ENCODE results near the gene MEF2A. TPM values are rescaled to one million over a fixed set of nuclear protein-coding genes. Genes with fewer than 3 reads are reported as not detected.

Gene MEF2A
- total and polyA plus RNA-seq, 10 of the 15 experiments (the other 5 are each of a cell fraction or from before 2014, with no cell fraction given) = 7.2 to 46.7 (median 35.9) TPM

- H3K79me2 ChIP-seq (ENCODE audit: control insufficient read depth, insufficient read depth, low read length) = peaks cover 87% of the 10 kb centered on the region
- ChIA-PET RAD21 (ENCODE audit: unreplicated experiment) (no interaction called here), CTCF (interaction anchor here (0.7 to 0.9 kb wide), 2 partner anchors 19 to 316 kb away, joined by 3 read pairs; no protein-coding TSS in a partner anchor), POLR2A (interaction anchor here (1.0 kb wide), 1 partner anchor 23 kb away, joined by 3 read pairs; the partner anchor contains the start of gene MEF2A), SMC1A (ENCODE audit: uncharacterized antibody, unreplicated experiment) (interaction anchor here (1.0 kb wide), 1 partner anchor 12 kb away, joined by 4 read pairs; no protein-coding TSS in a partner anchor)
- H3K4me3 ChIP-seq = no peak overlapping the region
- no peak overlapping the region for H3K4me2 ChIP-seq (ENCODE audit: control insufficient read depth, insufficient read depth)
- BruUV-seq (replicated peaks) = no TSS peak
- H3K27me3 ChIP-seq (replicated peaks in 1 of 2; ENCODE audit: control insufficient read depth in 2 of 2, insufficient read depth in 2 of 2, low read length in 1 of 2) = no peaks in the 10 kb centered on the region
- H3K9ac ChIP-seq (ENCODE audit: control insufficient read depth, insufficient read depth, low read length) = no peak overlapping the region
- H3K9me3 ChIP-seq (replicated peaks; ENCODE audit: control insufficient read depth, insufficient read depth, low read length) = peaks cover 48% of the 10 kb centered on the region
- ATAC-seq (no peak; the same call in 2 of the 3 replicates), FAIRE-seq (no peak), DNase-seq (ENCODE audit: low read depth, low spot score) (no peak)
- no peak for TF ChIP-seq POLR2AphosphoS5 (IDR thresholded peaks at IDR 0.05; ENCODE audit: low read length)
- H3K27ac ChIP-seq (ENCODE audit: control insufficient read depth, insufficient read depth) = no peak overlapping the region
- H4K20me1 ChIP-seq (ENCODE audit: control insufficient read depth, insufficient read depth) = no peaks in the 10 kb centered on the region
- H2AFZ ChIP-seq (ENCODE audit: control insufficient read depth, low read depth, low read length) = no peak overlapping the region
- peaks cover 0 to 6% of the 10 kb centered on the region in 2 experiments; a peak in 2 of 4 replicates for H3K36me3 ChIP-seq (ENCODE audit: control insufficient read depth in 2 of 2, insufficient read depth in 2 of 2, low read length in 1 of 2)
- in situ Hi-C loops (cut with MboI) = no loop called here
- peaks cover 6% of the 10 kb centered on the region for H3K4me1 ChIP-seq (ENCODE audit: control insufficient read depth, insufficient read depth, low read length)
- intact Hi-C loops (cut with micrococcal nuclease; ENCODE audit: unreplicated experiment) = no loop called here
Observed at GRCh38 chr15:99589801-99590200, 24.0 kb downstream of the MEF2A start.

- H4K20me1 ChIP-seq (ENCODE audit: control insufficient read depth, insufficient read depth) = no peaks in the 10 kb centered on the region
- intact Hi-C loops (cut with micrococcal nuclease; ENCODE audit: unreplicated experiment) (no loop called here), in situ Hi-C loops (cut with MboI) (no loop called here)
- peaks cover 86% of the 10 kb centered on the region for H3K79me2 ChIP-seq (ENCODE audit: control insufficient read depth, insufficient read depth, low read length)
- TF ChIP-seq RUNX3 (IDR thresholded peaks at IDR 0.05; ENCODE audit: low read length) (peak; percentile 41; the same call in 1 of the 2 replicates), CBX5 (IDR thresholded peaks at IDR 0.05; ENCODE audit: low read depth) (0 out of 2 replicates have a peak, but pooled peaks have one; percentile 15), ZBTB33 (IDR thresholded peaks at IDR 0.05) (no peak), JUNB (IDR thresholded peaks at IDR 0.05) (peak; percentile 36)
- H2AFZ ChIP-seq (ENCODE audit: control insufficient read depth, low read depth, low read length) = no peak overlapping the region
- no peaks in the 10 kb centered on the region for H3K27me3 ChIP-seq (replicated peaks in 1 of 2; ENCODE audit: control insufficient read depth in 2 of 2, insufficient read depth in 2 of 2, low read length in 1 of 2)
- H3K9me3 ChIP-seq (replicated peaks; ENCODE audit: control insufficient read depth, insufficient read depth, low read length) = peaks cover 48% of the 10 kb centered on the region
- ATAC-seq (peak; percentile 83), FAIRE-seq (no peak), DNase-seq (ENCODE audit: low read depth, low spot score) (no peak)
- ChIA-PET RAD21 (ENCODE audit: unreplicated experiment) (interaction anchor here (0.8 to 1.1 kb wide), 3 partner anchors 23 to 85 kb away, joined by 3 to 5 read pairs (median 5); no protein-coding TSS in a partner anchor), SMC1A (ENCODE audit: uncharacterized antibody, unreplicated experiment) (interaction anchor here (1.0 to 1.1 kb wide), 3 partner anchors 10 to 24 kb away, joined by 4 to 6 read pairs (median 5); no protein-coding TSS in a partner anchor), CTCF (interaction anchor here (1.0 to 1.3 kb wide), 2 partner anchors 8 to 10 kb away, joined by 3 to 4 read pairs; no protein-coding TSS in a partner anchor), POLR2A (no interaction called here)
- peaks cover 6% of the 10 kb centered on the region for H3K4me1 ChIP-seq (ENCODE audit: control insufficient read depth, insufficient read depth, low read length)
- H3K36me3 ChIP-seq (ENCODE audit: control insufficient read depth in 2 of 2, insufficient read depth in 2 of 2, low read length in 1 of 2) = peaks cover 0 to 6% of the 10 kb centered on the region in 2 experiments; a peak in 2 of 4 replicates
- H3K4me3 ChIP-seq = no peak overlapping the region
- BruUV-seq (replicated peaks) = no TSS peak
- H3K4me2 ChIP-seq (ENCODE audit: control insufficient read depth, insufficient read depth) = peak overlapping the region; percentile 23; the same call in 1 of the 2 replicates
- H3K27ac ChIP-seq (ENCODE audit: control insufficient read depth, insufficient read depth) = no peak overlapping the region
- no peak overlapping the region for H3K9ac ChIP-seq (ENCODE audit: control insufficient read depth, insufficient read depth, low read length)
- 3% methylated on average over 2 of the region's 2 CpGs for WGBS (ENCODE audit: insufficient coverage, insufficient replicate concordance, low lambda C conversion rate, missing lambda C conversion rate)
Observed at GRCh38 chr15:99590913-99591646, 25.3 kb downstream of the MEF2A start.
